Upper lobe of right lung (tissue), 1 donor: ENCODE results near the gene PRDM16. TPM values are rescaled to one million over a fixed set of nuclear protein-coding genes. Genes with fewer than 3 reads are reported as not detected.

Experiments used
- ATAC-seq: fragments of 200-7000 bp; cut with Tn5 transposase; one replicate; pipeline ENCODE4 v1.9.1; 2020; ENCODE audit warnings: mild to moderate bottlenecking, moderate library complexity
- DNase-seq: peaks from one replicate; pipeline ENCODE4 v3.0.0-alpha.2; 2020
- H3K27ac ChIP-seq: fragments of 200-600 bp; one replicate; pipeline ENCODE4 v1.8.0; 2022
- H3K27me3 ChIP-seq: fragments of 200-600 bp; one replicate; pipeline ENCODE4 v1.8.0; 2022; ENCODE audit warnings: mild to moderate bottlenecking
- H3K36me3 ChIP-seq: fragments of 200-600 bp; one replicate; pipeline ENCODE4 v1.8.0; 2022
- H3K4me1 ChIP-seq: fragments of 200-600 bp; one replicate; pipeline ENCODE4 v1.8.0; 2022
- H3K4me3 ChIP-seq: fragments of 200-600 bp; one replicate; pipeline ENCODE4 v1.8.0; 2022; ENCODE audit warnings: mild to moderate bottlenecking
- H3K9me3 ChIP-seq: fragments of 200-600 bp; one replicate; pipeline ENCODE4 v1.8.0; 2022
- CTCF ChIP-seq: fragments of 200-600 bp; IDR thresholded peaks from one replicate; pipeline ENCODE4 v1.8.0; 2022; ENCODE audit warnings: antibody characterized with exemption
- intact Hi-C: fragments of 100-400 bp; cut with DNase I; formaldehyde crosslinking; loops from one replicate; pipeline ENCODE4 v1.11.0; 2022
- total RNA-seq: library from RNA; stranded (reverse); fragmentation: NEBNext Ultra II Directional; extraction: Animal tissue kit (Norgen Biotek cat#: 25700); gene quantifications from one replicate; pipeline ENCODE4 v1.2.1, GENCODE V29; 2021
- donor health status: DM: no; HTN: yes; CAD: no; lungs with severe emphysema.

The PRDM16 gene
- total RNA-seq, 1 donor from 2014 or later = 21.0 TPM

GRCh38 chr1:3211582-3212375 is 142.8 kb downstream of the PRDM16 start:
- DNase-seq (no peak), ATAC-seq (no peak)
- Histone ChIP-seq H3K36me3 (no peaks in the 10 kb centered on the region), H3K4me3 (no peak overlapping the region), H3K4me1 (no peaks in the 10 kb centered on the region), H3K9me3 (no peaks in the 10 kb centered on the region), H3K27ac (no peak overlapping the region), H3K27me3 (no peaks in the 10 kb centered on the region)
- no peak for TF ChIP-seq CTCF
- intact Hi-C loops = no loop called here

GRCh38 chr1:3212453-3213355 is 143.7 kb downstream of the PRDM16 start:
- no peak for DNase-seq
- Histone ChIP-seq H3K9me3 (no peaks in the 10 kb centered on the region), H3K4me1 (no peaks in the 10 kb centered on the region), H3K27me3 (no peaks in the 10 kb centered on the region), H3K27ac (no peak overlapping the region), H3K36me3 (no peaks in the 10 kb centered on the region), H3K4me3 (no peak overlapping the region)
- ATAC-seq = no peak
- intact Hi-C loops = no loop called here
- TF ChIP-seq CTCF = no peak

- intact Hi-C loops = no loop called here
- no peaks in the 10 kb centered on the region for H3K36me3 ChIP-seq
- H3K4me3 ChIP-seq = no peak overlapping the region
- no peaks in the 10 kb centered on the region for H3K27me3 ChIP-seq
- no peak for ATAC-seq
- no peak for TF ChIP-seq CTCF
- no peak for DNase-seq
- H3K4me1 ChIP-seq = peaks cover 3% of the 10 kb centered on the region
- H3K9me3 ChIP-seq = no peaks in the 10 kb centered on the region
- no peak overlapping the region for H3K27ac ChIP-seq
Measured at GRCh38 chr1:3213730-3214129, 144.7 kb downstream of the PRDM16 start.

GRCh38 chr1:3215198-3216014 is 146.4 kb downstream of the PRDM16 start:
- H3K27ac ChIP-seq = no peak overlapping the region
- ATAC-seq = no peak

More at GRCh38 chr1:3215198-3216014, 146.4 kb downstream of the PRDM16 start:
- H3K36me3 ChIP-seq = no peaks in the 10 kb centered on the region
- TF ChIP-seq CTCF = no peak
- no peaks in the 10 kb centered on the region for H3K9me3 ChIP-seq
- H3K27me3 ChIP-seq = no peaks in the 10 kb centered on the region
- DNase-seq = no peak
- intact Hi-C loops = no loop called here
- H3K4me3 ChIP-seq = no peak overlapping the region
- peaks cover 7% of the 10 kb centered on the region for H3K4me1 ChIP-seq
